Bladder microvascular endothelial cell (primary cell): ENCODE data around the gene ALG14. TPM values are rescaled to one million over a fixed set of nuclear protein-coding genes. Genes with fewer than 3 reads are reported as not detected.

ENCODE experiments used
- total RNA-seq: library from RNA; depleted of rRNA; stranded (reverse); fragments of >200 nt; gene quantifications from 2 replicates; pipeline ENCODE4 v1.2.3, GENCODE V29; 2014

The ALG14 gene
- 1.6 and 2.3 TPM in 2 replicates for total RNA-seq

GRCh38 chr1:95072532-95073419 is at the start of gene ALG14:
TSS of gene ALG14 (minus strand) at chr1:95072951. CDS start at chr1:95072898, 53 bp downstream.

GRCh38 chr1:95117207-95118066 is 44.7 kb upstream of the ALG14 start, which contains the start of gene TLCD4:
TSS of gene TLCD4 (plus strand) at chr1:95117355. CDS start at chr1:95143902, 26,547 bp downstream.

GRCh38 chr1:94926915-94927404 is 145.8 kb downstream of the ALG14 start, which contains the start of gene CNN3:
TSS of gene CNN3 (minus strand) at chr1:94927110. CDS start at chr1:94926894, 216 bp downstream.

Other genes with a start within 250 kb of the ALG14 start
- 308 and 506 TPM in 2 replicates for gene CNN3, start 145.8 kb downstream of the ALG14 start, total RNA-seq
- 0.13 and 0.16 TPM in 2 replicates for gene TLCD4, start 44.4 kb upstream of the ALG14 start, total RNA-seq
- 11.5 and 13.4 TPM in 2 replicates for gene RWDD3, start 161.3 kb upstream of the ALG14 start, total RNA-seq